Measurements from ENCODE around the gene SOCS3.

SOCS3 gene

DNA sequence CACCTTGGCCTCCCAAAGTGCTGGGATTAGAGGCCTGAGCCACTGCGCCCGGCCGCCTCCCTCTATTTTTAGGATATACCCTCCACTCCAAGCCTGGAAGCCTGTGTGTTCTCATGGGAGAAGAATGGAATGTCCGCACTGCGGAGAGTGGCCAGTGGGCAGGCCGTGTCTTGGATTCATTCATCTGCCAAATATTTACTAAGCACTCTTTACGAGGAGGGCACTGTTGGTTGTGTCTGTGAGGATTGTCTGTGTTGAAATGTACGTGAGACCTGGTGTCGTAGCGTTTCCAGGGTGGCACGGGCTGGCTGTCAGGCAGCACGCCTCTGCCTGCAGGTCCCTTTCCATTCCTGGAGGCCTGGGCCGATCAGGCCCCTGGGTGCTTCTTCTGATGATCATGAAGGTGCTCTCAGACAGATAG is 37.8 kb upstream of the SOCS3 start:
- no peak for DNase-seq (ENCODE audit: low read depth)
- no peak overlapping the region for H3K4me3 ChIP-seq (ENCODE audit: low read length)
- TF ChIP-seq, protein P1, sequence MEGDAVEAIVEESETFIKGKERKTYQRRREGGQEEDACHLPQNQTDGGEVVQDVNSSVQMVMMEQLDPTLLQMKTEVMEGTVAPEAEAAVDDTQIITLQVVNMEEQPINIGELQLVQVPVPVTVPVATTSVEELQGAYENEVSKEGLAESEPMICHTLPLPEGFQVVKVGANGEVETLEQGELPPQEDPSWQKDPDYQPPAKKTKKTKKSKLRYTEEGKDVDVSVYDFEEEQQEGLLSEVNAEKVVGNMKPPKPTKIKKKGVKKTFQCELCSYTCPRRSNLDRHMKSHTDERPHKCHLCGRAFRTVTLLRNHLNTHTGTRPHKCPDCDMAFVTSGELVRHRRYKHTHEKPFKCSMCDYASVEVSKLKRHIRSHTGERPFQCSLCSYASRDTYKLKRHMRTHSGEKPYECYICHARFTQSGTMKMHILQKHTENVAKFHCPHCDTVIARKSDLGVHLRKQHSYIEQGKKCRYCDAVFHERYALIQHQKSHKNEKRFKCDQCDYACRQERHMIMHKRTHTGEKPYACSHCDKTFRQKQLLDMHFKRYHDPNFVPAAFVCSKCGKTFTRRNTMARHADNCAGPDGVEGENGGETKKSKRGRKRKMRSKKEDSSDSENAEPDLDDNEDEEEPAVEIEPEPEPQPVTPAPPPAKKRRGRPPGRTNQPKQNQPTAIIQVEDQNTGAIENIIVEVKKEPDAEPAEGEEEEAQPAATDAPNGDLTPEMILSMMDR (conservative IDR thresholded peaks at IDR 0.05; ENCODE audit: low read depth, low read length): no peak

- TF ChIP-seq, protein P1 (conservative IDR thresholded peaks at IDR 0.05; ENCODE audit: low read depth, low read length): no peak
These were observed 36.8 kb upstream of the SOCS3 start for GRCh38 chr17:78396441-78397337.

GRCh38 chr17:78395155-78395554 is 35.3 kb upstream of the SOCS3 start:
- H3K4me3 ChIP-seq (ENCODE audit: low read length): no peak overlapping the region
- TF ChIP-seq, protein P1 (conservative IDR thresholded peaks at IDR 0.05; ENCODE audit: low read depth, low read length): no peak
- no peak for DNase-seq (ENCODE audit: low read depth)

More at GRCh38 chr17:78396441-78397337, 36.8 kb upstream of the SOCS3 start:
- no peak for DNase-seq (ENCODE audit: low read depth)
- H3K4me3 ChIP-seq (ENCODE audit: low read length): no peak overlapping the region

DNA sequence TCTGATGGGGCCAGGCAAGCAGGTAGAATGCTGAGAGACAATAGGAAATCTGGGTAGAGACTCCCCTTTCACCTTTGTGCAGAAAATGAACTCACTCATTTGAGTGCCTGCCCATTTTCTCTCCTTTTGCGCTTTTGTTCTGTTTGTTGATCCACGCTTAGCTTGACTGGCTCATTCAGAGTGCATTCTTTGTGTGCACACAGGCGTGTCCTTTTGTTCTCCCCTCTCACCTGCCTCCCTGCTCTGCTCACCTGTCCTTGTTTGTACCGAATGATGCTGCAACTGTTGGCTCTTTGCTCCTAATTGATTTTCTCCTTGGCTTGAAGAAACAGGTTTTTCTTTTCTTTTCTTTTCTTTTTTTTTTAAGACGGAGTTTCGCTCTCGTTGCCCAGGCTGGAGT is 34.3 kb upstream of the SOCS3 start:
- H3K4me3 ChIP-seq (ENCODE audit: low read length): no peak overlapping the region
- no peak for DNase-seq (ENCODE audit: low read depth)
- TF ChIP-seq, protein P1 (conservative IDR thresholded peaks at IDR 0.05; ENCODE audit: low read depth, low read length): no peak

- TF ChIP-seq, protein P1 (conservative IDR thresholded peaks at IDR 0.05; ENCODE audit: low read depth, low read length): no peak
- DNase-seq (ENCODE audit: low read depth): no peak
- no peak overlapping the region for H3K4me3 ChIP-seq (ENCODE audit: low read length)
These were observed 33.7 kb upstream of the SOCS3 start for GRCh38 chr17:78393575-78393974.

DNA sequence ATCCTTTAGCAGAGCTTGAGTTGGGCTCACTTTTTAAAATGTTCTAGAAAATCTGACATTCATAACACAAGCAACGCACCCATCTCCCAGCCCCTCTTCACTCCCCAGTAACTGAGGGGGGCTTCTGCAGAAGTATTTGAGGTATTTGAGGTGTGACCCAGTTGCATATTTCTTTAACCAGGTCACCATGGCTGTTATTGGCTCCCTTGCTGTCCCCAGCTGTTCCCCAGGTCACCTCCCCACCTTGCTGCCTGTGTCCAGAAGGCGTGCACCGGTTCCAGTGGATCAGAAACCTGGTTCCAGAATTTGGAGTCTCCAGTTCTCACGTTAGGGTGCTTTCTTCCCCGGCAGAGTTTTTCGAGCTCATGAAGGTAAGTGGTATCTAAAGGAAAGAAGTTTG is 32.4 kb upstream of the SOCS3 start:
- no peak overlapping the region for H3K4me3 ChIP-seq (ENCODE audit: low read length)
- TF ChIP-seq, protein P1 (conservative IDR thresholded peaks at IDR 0.05; ENCODE audit: low read depth, low read length): no peak
- DNase-seq (ENCODE audit: low read depth): no peak

- no peak overlapping the region for H3K4me3 ChIP-seq (ENCODE audit: low read length)
- TF ChIP-seq, protein P1 (conservative IDR thresholded peaks at IDR 0.05; ENCODE audit: low read depth, low read length): no peak
- DNase-seq (ENCODE audit: low read depth): no peak
These were observed 32.0 kb upstream of the SOCS3 start for GRCh38 chr17:78391843-78392242.
